ENCODE data around the gene HECA. TPM values are rescaled to one million over a fixed set of nuclear protein-coding genes. Genes with fewer than 3 reads are reported as not detected.
A peak's percentile ranks its signal among the peaks of the same experiment; 100 is the strongest.

Gene HECA
- total RNA-seq, 1 experiment from 2014 or later: 2.9 TPM

GRCh38 chr6:139161169-139161568 is 26.3 kb downstream of the HECA start:
- peak; percentile 75 for DNase-seq (ENCODE audit: low spot score)

DNA sequence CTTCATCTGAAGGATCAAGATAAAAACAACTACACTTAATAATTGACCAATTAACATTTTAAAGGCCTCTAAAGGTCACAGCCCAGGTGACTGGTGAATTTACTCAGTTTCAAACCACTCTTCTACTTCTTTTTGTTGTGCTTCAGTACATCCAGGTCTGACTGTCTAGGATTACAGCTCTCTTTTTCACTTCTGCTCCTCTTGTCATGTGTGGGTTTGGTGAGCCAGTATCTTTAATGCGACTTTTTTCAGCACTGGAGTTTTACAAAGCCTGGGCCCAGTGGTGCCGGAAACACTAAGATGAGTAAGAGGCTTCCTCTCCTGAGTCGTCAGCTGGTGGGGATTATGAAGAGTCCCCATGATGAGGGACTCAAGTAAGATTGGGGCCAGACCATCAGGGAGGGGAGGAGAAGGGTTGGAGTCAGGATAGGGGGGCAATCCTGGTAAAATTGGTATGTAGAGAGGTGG is 27.0 kb downstream of the HECA start:
- no peak for DNase-seq (ENCODE audit: low spot score)

- no peak for DNase-seq (ENCODE audit: low spot score)
These were observed 29.1 kb downstream of the HECA start for GRCh38 chr6:139164001-139164400.

- no peak for DNase-seq (ENCODE audit: low spot score)
These were observed 30.4 kb downstream of the HECA start for GRCh38 chr6:139165324-139165723.

DNA sequence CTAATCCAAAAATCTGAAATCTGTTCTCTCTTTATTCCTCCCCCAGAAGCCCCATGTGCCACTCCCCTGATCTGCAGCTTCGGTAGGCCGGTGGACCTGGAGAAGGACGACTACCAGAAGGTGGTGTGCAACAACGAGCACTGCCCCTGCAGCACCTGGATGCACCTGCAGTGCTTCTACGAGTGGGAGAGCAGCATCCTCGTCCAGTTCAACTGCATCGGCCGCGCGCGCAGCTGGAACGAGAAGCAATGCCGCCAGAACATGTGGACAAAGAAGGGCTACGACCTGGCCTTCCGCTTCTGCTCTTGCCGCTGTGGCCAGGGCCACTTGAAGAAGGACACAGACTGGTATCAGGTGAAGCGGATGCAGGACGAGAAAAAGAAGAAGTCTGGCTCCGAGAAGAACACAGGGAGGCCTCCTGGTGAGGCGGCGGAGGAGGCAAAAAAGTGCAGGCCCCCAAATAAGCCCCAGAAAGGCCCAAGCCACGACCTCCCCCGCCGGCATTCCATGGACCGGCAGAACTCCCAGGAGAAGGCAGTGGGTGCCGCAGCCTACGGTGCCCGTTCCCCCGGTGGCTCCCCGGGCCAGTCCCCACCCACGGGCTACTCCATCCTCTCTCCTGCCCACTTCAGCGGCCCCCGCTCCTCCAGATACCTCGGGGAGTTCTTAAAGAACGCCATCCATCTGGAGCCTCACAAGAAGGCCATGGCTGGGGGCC is 31.5 kb downstream of the HECA start:
- no peak for DNase-seq (ENCODE audit: low spot score)

DNA sequence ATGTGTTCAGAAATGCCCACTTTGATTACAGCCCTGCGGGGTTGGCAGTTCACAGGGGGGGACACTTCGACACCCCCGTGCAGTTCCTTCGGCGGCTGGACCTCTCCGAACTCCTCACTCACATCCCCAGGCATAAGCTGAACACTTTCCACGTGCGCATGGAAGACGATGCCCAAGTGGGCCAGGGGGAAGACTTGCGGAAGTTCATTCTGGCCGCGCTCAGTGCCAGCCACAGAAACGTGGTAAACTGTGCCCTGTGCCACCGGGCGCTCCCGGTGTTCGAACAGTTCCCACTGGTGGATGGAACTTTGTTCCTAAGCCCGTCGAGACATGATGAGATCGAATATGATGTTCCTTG is 32.1 kb downstream of the HECA start:
- DNase-seq (ENCODE audit: low spot score): no peak

GRCh38 chr6:139172151-139172550 is 37.3 kb downstream of the HECA start:
- no peak for DNase-seq (ENCODE audit: low spot score)

DNA sequence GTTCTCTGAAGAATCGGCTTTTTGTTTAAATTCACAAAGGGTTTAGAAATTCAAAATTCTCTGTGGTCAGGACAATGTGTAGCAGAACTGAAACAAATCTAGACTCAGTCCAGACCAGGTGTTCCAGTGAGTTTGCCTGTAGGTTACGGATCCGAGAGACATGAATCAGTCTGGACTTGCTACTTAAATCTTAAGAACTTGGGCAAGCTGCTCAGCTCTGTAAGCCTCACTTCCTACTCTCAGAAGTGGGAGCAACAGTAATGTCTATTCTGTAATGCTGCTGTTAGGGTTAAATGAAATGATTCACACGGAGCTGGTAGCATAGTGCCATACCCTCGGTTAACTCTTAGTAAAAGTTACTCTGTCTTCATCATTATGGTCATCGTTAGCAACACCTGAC is 37.7 kb downstream of the HECA start:
- no peak for DNase-seq (ENCODE audit: low spot score)

DNA sequence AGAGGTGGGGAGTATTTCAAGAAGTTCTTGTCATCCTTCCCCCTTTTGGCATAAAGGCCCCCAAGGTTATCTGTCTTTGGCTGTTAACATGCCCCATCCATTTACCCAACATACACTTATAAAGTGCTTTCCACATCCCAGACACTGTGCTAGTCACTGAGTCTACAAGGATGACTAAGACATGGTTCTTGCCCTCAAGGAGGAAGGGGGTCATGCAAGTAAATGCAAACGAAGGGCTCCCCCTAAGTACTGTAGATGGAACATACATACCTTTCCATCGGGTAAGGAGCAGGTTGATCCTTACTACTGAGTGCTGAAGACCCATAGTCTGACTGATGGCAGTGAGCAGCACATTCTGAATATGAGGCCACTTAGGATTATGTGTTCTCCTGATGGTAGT is 38.3 kb downstream of the HECA start:
- DNase-seq (ENCODE audit: low spot score): no peak

DNA sequence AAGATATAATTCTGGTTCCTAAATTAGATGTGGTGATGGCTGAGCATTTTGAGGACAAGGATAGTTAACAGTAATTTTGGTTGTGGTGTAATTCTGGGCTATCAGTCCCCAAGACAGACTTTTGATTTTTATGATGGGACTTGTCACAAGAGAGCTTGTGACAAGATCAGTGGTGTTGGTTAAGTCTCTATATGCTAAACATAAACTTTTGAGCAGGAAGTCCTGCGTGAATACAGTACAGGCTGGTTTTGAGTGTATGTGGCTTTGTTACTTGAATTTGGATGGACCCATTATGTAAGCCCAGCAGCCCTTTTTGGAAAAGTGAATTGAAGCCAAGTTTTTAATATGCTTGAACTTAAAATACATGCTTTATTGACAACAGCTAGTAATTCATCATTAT is 38.9 kb downstream of the HECA start:
- DNase-seq (ENCODE audit: low spot score): no peak

- DNase-seq (ENCODE audit: low spot score): no peak
These were observed 40.1 kb downstream of the HECA start for GRCh38 chr6:139174961-139175360.

DNA sequence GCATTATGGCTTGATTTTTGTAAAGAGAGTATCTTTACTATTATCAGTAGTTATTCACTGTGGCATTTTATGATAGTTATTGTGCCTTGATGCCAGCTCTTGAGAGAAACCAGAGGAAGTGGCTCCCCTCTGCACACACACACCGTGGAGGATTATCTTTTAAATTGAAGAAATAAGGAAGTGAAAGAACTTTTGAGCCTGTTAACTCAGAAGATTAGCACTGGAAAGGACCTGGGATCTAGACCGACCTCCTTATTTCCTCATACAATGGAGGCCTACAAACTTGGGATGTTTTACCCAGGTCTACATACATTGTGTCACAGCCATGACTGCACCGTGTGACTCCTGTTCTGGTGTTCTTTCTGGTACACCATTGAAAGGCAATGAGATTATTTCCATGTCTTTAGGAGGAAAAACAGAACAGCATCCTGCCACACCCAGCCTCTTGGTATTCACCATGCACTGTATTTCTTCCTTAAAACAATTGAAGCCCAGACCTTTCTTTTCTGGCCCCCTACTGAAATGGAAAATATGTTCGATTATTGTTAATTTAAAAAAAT is 40.6 kb downstream of the HECA start:
- DNase-seq (ENCODE audit: low spot score): no peak

GRCh38 chr6:139181236-139181635 is 46.4 kb downstream of the HECA start:
- DNase-seq (ENCODE audit: low spot score): no peak

- DNase-seq (ENCODE audit: low spot score): no peak
These were observed 49.2 kb downstream of the HECA start for GRCh38 chr6:139184047-139184446.

GRCh38 chr6:139184459-139184858 is 49.6 kb downstream of the HECA start:
- DNase-seq (ENCODE audit: low spot score): no peak

GRCh38 chr6:139186242-139186641 is 51.4 kb downstream of the HECA start:
- no peak for DNase-seq (ENCODE audit: low spot score)

- DNase-seq (ENCODE audit: low spot score): no peak
These were observed 51.8 kb downstream of the HECA start for GRCh38 chr6:139186692-139187091.

- no peak for DNase-seq (ENCODE audit: low spot score)
These were observed 52.6 kb downstream of the HECA start for GRCh38 chr6:139187489-139187888.

GRCh38 chr6:139189665-139190064 is 54.8 kb downstream of the HECA start:
- DNase-seq (ENCODE audit: low spot score): no peak

- DNase-seq (ENCODE audit: low spot score): no peak
These were observed 59.9 kb downstream of the HECA start for GRCh38 chr6:139194740-139195139.

- DNase-seq (ENCODE audit: low spot score): no peak
These were observed 63.8 kb downstream of the HECA start for GRCh38 chr6:139198529-139199288.

DNA sequence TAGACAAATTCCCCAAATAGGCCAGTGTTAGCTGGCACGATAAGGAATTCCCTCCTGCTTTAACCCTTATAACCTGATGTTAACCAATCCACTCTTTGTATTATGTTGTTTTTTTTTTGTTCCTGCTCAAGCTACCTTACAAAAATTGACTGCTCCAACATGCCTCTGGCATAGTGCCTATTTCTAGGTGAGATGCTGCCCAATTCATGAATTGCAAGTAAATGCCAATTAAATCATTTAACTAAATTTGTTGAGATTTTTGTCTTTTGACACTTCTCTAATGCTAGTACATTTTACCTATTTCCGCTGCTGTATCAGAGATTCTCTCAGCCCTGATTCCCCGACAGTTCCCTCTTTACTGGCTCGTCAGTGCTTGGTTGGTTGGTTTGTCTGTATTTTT is 66.5 kb downstream of the HECA start:
- DNase-seq (ENCODE audit: low spot score): no peak

- DNase-seq (ENCODE audit: low spot score): no peak
These were observed 70.1 kb downstream of the HECA start for GRCh38 chr6:139204978-139205377.
